Neuron (in vitro differentiated cells): Measurements from ENCODE around the gene CACNG4.

ENCODE experiments used
- H2AFZ ChIP-seq: one replicate; pipeline ENCODE4 v1.6.1; 2013; ENCODE audit warnings: low read depth, mild to moderate bottlenecking, inconsistent platforms, low read length, moderate library complexity
- H3K27me3 ChIP-seq: one replicate; pipeline ENCODE4 v1.6.1; 2013; ENCODE audit warnings: low read length; ENCODE audit not compliant: insufficient read depth
- H3K36me3 ChIP-seq: one replicate; pipeline ENCODE4 v1.6.1; 2013; ENCODE audit warnings: low read length; ENCODE audit not compliant: insufficient read depth
- H3K4me1 ChIP-seq: one replicate; pipeline ENCODE4 v1.6.1; 2013; ENCODE audit warnings: low read length; ENCODE audit not compliant: insufficient read depth
- H3K4me3 ChIP-seq: 2 replicates; pipeline ENCODE4 v1.5.1; 2013; ENCODE audit warnings: mild to moderate bottlenecking, low read length, moderate library complexity
- H3K9me3 ChIP-seq: one replicate; pipeline ENCODE4 v1.6.1; 2013; ENCODE audit warnings: low read length

Gene CACNG4

DNA sequence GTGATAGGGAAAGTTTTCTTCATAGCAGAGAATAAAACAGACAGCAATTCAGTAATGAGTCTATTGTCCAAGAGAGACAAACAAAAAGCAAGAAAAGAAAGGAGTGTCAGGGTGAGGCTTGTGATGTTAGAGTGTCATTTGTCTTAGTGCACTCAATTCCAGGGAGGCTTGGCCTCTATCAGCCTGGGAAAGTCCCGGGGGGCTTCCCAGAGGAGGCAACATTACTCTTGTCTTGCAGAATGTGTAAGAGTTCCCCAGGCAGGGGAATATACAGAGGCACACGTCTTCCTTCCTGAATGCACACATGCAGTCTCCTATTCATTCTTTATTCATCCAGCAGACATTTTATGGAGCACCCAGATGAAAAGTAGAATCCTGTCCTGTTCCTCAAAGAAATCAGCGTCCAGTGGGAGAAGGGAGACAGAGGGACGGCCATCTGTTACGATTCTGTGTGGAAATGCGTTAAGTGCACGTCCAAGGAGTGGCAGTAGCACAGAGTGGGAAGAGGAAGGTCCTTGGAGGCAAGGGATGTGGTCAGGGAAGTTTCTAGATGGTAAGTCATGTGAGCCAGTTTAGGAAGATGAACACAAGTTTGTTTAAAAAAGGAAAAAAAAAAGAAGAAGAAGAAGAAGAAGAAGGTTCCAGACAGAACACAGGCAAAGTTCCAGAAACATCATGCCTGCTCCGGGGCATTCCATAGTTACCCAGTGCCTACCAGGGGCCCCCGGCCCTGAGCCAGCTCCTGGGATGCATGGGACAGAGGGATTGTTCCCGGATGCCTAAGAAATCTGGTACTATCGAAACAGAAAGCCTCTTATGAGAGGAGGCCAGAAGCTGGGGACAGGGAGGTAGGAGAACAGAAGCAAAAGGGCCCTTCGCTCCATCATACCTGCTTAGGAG lies 21.1 kb downstream of the CACNG4 start:
- Histone ChIP-seq H3K36me3 (peaks cover 42% of the 10 kb centered on the region), H3K27me3 (no peaks in the 10 kb centered on the region), H2AFZ (no peak overlapping the region), H3K4me1 (peaks cover 9% of the 10 kb centered on the region), H3K9me3 (peaks cover 4% of the 10 kb centered on the region), H3K4me3 (no peak overlapping the region)

GRCh38 chr17:66986659-66987058 lies 22.2 kb downstream of the CACNG4 start:
- Histone ChIP-seq H3K4me1 (no peaks in the 10 kb centered on the region), H3K9me3 (peaks cover 6% of the 10 kb centered on the region), H3K27me3 (no peaks in the 10 kb centered on the region), H3K4me3 (no peak overlapping the region), H2AFZ (no peak overlapping the region), H3K36me3 (peaks cover 50% of the 10 kb centered on the region)

DNA sequence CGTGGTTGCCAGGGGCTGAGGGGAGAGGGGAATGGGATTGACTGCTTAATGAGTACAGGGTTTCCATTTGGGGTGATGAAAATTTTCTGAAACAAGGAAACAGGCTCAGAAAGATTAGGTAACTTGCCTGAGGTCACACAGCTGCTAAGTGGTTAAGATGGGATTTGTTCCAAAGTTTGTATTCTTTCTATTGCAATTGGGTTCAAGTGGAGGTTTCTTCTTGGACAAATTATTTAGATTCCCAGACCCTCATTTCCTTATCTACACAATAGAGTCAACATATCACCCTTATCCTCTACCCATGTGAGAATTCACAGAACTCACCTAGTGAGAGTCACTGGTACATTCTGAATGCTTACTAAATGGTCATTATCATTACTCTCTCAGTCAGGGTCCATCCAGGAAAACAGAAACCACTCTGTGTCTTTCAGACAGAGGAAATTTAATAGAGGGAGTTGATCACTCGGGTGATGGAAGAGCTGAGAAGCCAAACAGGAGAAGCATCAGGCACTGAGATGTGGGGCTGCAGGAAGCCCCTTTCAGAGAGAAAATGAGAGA lies 22.6 kb downstream of the CACNG4 start:
- Histone ChIP-seq H3K4me1 (no peaks in the 10 kb centered on the region), H3K27me3 (no peaks in the 10 kb centered on the region), H3K36me3 (peaks cover 54% of the 10 kb centered on the region), H3K9me3 (peaks cover 6% of the 10 kb centered on the region), H3K4me3 (no peak overlapping the region), H2AFZ (no peak overlapping the region)

DNA sequence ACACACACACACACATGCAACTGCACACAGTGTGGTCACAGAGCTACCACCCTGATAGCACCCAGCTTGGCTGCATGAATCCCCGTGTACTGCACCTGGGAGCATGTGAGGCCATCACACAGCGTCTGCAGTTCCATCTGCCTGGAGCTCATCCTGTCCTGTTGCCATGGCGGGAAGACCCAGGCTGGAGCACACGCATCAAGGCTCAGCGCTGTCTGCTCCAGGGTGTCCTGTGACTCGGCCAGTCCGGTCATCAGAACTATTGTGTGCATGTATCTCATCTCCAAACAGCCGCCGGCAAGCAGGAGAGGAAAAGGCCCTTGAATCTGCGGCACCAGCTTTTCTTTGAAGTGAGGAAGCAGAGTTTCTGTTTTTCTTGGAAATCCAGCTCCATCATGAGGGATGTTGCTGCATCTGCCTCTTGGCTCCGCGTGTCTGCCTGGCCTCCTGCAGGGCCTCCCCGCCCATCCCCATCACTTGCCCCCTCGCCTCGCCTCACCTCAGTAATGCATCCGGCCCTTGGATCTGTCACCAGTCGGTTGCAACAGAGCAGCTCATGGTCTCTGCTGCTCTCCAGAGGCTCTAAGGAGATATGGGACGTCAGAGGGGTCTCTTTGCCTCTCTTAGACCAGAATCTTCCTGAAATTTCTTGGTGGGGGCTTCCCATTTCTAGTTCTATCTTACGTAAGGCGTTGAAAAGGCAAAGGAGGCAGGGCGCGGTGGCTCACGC lies 23.7 kb downstream of the CACNG4 start:
- Histone ChIP-seq H3K4me3 (no peak overlapping the region), H3K27me3 (no peaks in the 10 kb centered on the region), H3K36me3 (peaks cover 61% of the 10 kb centered on the region), H2AFZ (no peak overlapping the region), H3K4me1 (no peaks in the 10 kb centered on the region), H3K9me3 (peaks cover 6% of the 10 kb centered on the region)

DNA sequence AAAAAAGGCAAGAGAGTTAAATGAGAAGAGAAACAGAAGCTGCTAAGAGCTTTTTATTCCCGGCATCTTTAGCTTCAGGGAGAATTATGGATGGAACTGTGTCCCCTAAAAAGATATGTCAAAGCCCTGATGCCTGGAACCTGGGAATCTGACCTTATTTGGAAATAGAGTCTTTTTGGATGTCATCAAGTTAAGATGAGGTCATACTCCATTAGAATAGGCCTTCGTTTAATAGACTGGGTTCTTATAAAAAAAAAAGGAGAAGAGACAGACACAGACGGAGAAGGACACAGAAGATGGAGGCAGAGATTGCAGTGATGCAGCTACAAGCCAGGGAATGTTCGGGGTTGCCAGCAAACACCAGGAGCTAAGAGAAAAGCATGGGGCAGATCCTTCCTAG lies 24.6 kb downstream of the CACNG4 start:
- no peaks in the 10 kb centered on the region for H3K27me3 ChIP-seq
- no peak overlapping the region for H2AFZ ChIP-seq
- no peak overlapping the region for H3K4me3 ChIP-seq
- peaks cover 6% of the 10 kb centered on the region for H3K9me3 ChIP-seq
- no peaks in the 10 kb centered on the region for H3K4me1 ChIP-seq
- peaks cover 61% of the 10 kb centered on the region for H3K36me3 ChIP-seq

- H3K27me3 ChIP-seq, result no peaks in the 10 kb centered on the region
- H3K4me3 ChIP-seq, result no peak overlapping the region
- H3K4me1 ChIP-seq, result no peaks in the 10 kb centered on the region
These were observed 25.1 kb downstream of the CACNG4 start for GRCh38 chr17:66989579-66989978.

GRCh38 chr17:66990047-66990446 lies 25.5 kb downstream of the CACNG4 start:
- Histone ChIP-seq H2AFZ (no peak overlapping the region), H3K4me3 (no peak overlapping the region), H3K36me3 (peaks cover 54% of the 10 kb centered on the region)

More at GRCh38 chr17:66989579-66989978, 25.1 kb downstream of the CACNG4 start:
- peaks cover 6% of the 10 kb centered on the region for H3K9me3 ChIP-seq
- H2AFZ ChIP-seq, result no peak overlapping the region
- peaks cover 58% of the 10 kb centered on the region for H3K36me3 ChIP-seq

DNA sequence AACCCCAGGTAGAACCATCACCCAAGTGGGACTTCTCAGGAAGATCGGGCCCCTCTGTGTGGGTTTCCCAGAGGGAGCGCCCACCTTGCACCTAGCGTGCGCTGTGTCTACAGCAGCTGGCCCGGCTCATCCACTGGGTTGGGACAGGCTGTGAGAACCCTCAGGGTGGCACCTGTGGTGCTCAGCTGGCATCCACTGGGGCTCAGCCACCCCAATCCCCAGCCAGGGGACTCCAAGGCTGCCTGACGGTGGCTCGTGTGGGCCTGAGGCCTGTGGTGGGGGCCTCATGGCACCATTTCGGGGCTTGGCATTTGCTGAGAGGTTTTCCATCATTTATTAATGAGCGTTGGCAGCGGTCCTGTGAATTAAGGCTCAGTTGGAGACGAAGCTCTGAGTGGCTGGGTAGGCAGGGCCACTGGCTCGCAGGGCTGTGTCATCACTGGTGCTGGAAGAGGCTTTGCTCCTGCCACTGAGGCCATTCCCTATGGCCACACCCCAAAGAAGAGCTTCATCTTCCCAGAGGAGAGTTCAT lies 28.5 kb downstream of the CACNG4 start:
- Histone ChIP-seq H3K36me3 (peaks cover 30% of the 10 kb centered on the region), H2AFZ (no peak overlapping the region), H3K4me3 (no peak overlapping the region), H3K4me1 (no peaks in the 10 kb centered on the region), H3K9me3 (peaks cover 2% of the 10 kb centered on the region), H3K27me3 (no peaks in the 10 kb centered on the region)

More at GRCh38 chr17:66990047-66990446, 25.5 kb downstream of the CACNG4 start:
- Histone ChIP-seq H3K4me1 (no peaks in the 10 kb centered on the region), H3K27me3 (no peaks in the 10 kb centered on the region), H3K9me3 (peaks cover 6% of the 10 kb centered on the region)

- peaks cover 2% of the 10 kb centered on the region for H3K9me3 ChIP-seq
- no peaks in the 10 kb centered on the region for H3K27me3 ChIP-seq
These were observed 29.9 kb downstream of the CACNG4 start for GRCh38 chr17:66994361-66994760.

GRCh38 chr17:66994930-66995535 lies 30.5 kb downstream of the CACNG4 start:
- Histone ChIP-seq H2AFZ (no peak overlapping the region), H3K27me3 (no peaks in the 10 kb centered on the region), H3K4me1 (no peaks in the 10 kb centered on the region), H3K9me3 (peaks cover 4% of the 10 kb centered on the region), H3K4me3 (no peak overlapping the region), H3K36me3 (peaks cover 31% of the 10 kb centered on the region)

More at GRCh38 chr17:66994361-66994760, 29.9 kb downstream of the CACNG4 start:
- no peaks in the 10 kb centered on the region for H3K4me1 ChIP-seq
- peaks cover 34% of the 10 kb centered on the region for H3K36me3 ChIP-seq
- H2AFZ ChIP-seq, result no peak overlapping the region
- H3K4me3 ChIP-seq, result no peak overlapping the region

DNA sequence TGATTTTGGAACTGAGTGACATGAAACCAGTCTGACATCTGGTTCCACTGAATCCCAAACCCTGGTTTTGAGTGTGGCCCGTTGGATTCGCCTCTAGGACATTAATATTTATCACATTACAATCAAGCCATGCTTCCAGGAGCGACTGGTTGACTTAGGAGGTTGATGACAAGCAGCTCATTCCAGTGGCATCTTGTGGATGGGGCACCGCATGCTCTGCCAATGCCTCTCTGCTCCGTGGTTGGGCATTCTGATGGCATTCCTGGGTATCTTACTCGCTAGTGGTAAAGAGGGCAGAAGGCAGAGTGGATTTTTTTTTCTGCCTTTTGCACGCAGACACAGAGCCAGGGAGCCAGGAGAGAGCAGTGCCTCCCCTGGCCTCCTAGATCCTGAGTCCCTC lies 31.4 kb downstream of the CACNG4 start:
- Histone ChIP-seq H3K36me3 (peaks cover 36% of the 10 kb centered on the region), H3K9me3 (peaks cover 10% of the 10 kb centered on the region), H3K4me3 (no peak overlapping the region), H2AFZ (no peak overlapping the region), H3K4me1 (no peaks in the 10 kb centered on the region), H3K27me3 (no peaks in the 10 kb centered on the region)

GRCh38 chr17:66996926-66997325 lies 32.4 kb downstream of the CACNG4 start:
- Histone ChIP-seq H3K27me3 (no peaks in the 10 kb centered on the region), H3K4me3 (no peak overlapping the region), H3K36me3 (peaks cover 33% of the 10 kb centered on the region), H3K4me1 (no peaks in the 10 kb centered on the region), H2AFZ (no peak overlapping the region), H3K9me3 (peaks cover 12% of the 10 kb centered on the region)
